ENCODE measurements around the gene TRPM5. TPM values are rescaled to one million over a fixed set of nuclear protein-coding genes. Genes with fewer than 3 reads are reported as not detected.
A peak's percentile ranks its signal among the peaks of the same experiment; 100 is the strongest.

TRPM5 gene
- total RNA-seq, 1 donor from 2014 or later: 0.34 TPM

- TF ChIP-seq EZH2phosphoT487 (IDR thresholded peaks at IDR 0.05) (no peak), EZH2 (IDR thresholded peaks at IDR 0.05) (peak; percentile 71)
- H3K27ac Mint-ChIP-seq: no peak overlapping the region
- Histone ChIP-seq H3K4me3 (no peak overlapping the region), H3K36me3 (no peaks in the 10 kb centered on the region), H3K4me1 (no peaks in the 10 kb centered on the region), H3K9me3 (ENCODE audit: low read depth) (no peaks in the 10 kb centered on the region), H3K4me2 (no peak overlapping the region), H3K27ac (no peak overlapping the region), H3K27me3 (peaks cover 98% of the 10 kb centered on the region), H3K79me2 (ENCODE audit: low read depth) (no peaks in the 10 kb centered on the region), H3F3A (ENCODE audit: low read depth) (no peaks in the 10 kb centered on the region), H2AFZ (replicated peaks) (no peak overlapping the region), H3K9ac (no peak overlapping the region), H4K20me1 (ENCODE audit: low read depth) (no peaks in the 10 kb centered on the region)
- DNase-seq (ENCODE audit: low spot score): no peak
- no peaks in the 10 kb centered on the region for H3K36me3 Mint-ChIP-seq
- H3K9me3 Mint-ChIP-seq: peaks cover 10% of the 10 kb centered on the region
- peak overlapping the region; percentile 71 for H3K4me3 Mint-ChIP-seq
- H3K27me3 Mint-ChIP-seq (ENCODE audit: insufficient read depth, low read depth): peaks cover 46% of the 10 kb centered on the region
- H3K4me1 Mint-ChIP-seq: no peaks in the 10 kb centered on the region
Measured at GRCh38 chr11:2445746-2446551, 1.6 kb upstream of the TRPM5 start.

GRCh38 chr11:2444821-2445745 is 769 bp upstream of the TRPM5 start, which contains the start of gene KCNQ1:
Gene KCNQ1, plus strand, starts transcription at chr11:2445008. Its CDS starts 91 bp downstream, at chr11:2445099.
- Histone ChIP-seq H2AFZ (replicated peaks) (no peak within 1 kb of the TSS), H3K27me3 (peaks cover 98% of the 10 kb centered on the region), H3K4me2 (peak within 1 kb of the TSS; percentile 70), H4K20me1 (ENCODE audit: low read depth) (no peaks in the 10 kb centered on the region), H3K4me3 (peak within 1 kb of the TSS; percentile 43), H3K9me3 (ENCODE audit: low read depth) (no peaks in the 10 kb centered on the region), H3K9ac (no peak within 1 kb of the TSS), H3F3A (ENCODE audit: low read depth) (no peaks in the 10 kb centered on the region), H3K27ac (no peak within 1 kb of the TSS), H3K79me2 (ENCODE audit: low read depth) (no peaks in the 10 kb centered on the region), H3K4me1 (no peaks in the 10 kb centered on the region), H3K36me3 (no peaks in the 10 kb centered on the region)
- Mint-ChIP-seq H3K9me3 (peaks cover 10% of the 10 kb centered on the region), H3K4me1 (no peaks in the 10 kb centered on the region), H3K27me3 (ENCODE audit: insufficient read depth, low read depth) (peaks cover 47% of the 10 kb centered on the region), H3K36me3 (no peaks in the 10 kb centered on the region), H3K27ac (no peak within 1 kb of the TSS), H3K4me3 (peak within 1 kb of the TSS; percentile 71)
- DNase-seq (ENCODE audit: low spot score): peak; percentile 89
- TF ChIP-seq CTCF (IDR thresholded peaks at IDR 0.05) (no peak), EZH2phosphoT487 (IDR thresholded peaks at IDR 0.05) (peak; percentile 90), EZH2 (IDR thresholded peaks at IDR 0.05) (peak; percentile 92)

- no peaks in the 10 kb centered on the region for H3F3A ChIP-seq (ENCODE audit: low read depth)
- no peaks in the 10 kb centered on the region for H3K9me3 ChIP-seq (ENCODE audit: low read depth)
- H3K4me3 ChIP-seq: no peak overlapping the region
- TF ChIP-seq EZH2phosphoT487 (IDR thresholded peaks at IDR 0.05): no peak
- H3K36me3 ChIP-seq: no peaks in the 10 kb centered on the region
- H3K9ac ChIP-seq: no peak overlapping the region
- no peak overlapping the region for H3K27ac Mint-ChIP-seq
- no peaks in the 10 kb centered on the region for H3K79me2 ChIP-seq (ENCODE audit: low read depth)
- peaks cover 49% of the 10 kb centered on the region for H3K27me3 Mint-ChIP-seq (ENCODE audit: insufficient read depth, low read depth)
- no peaks in the 10 kb centered on the region for H3K36me3 Mint-ChIP-seq
- peaks cover 10% of the 10 kb centered on the region for H3K9me3 Mint-ChIP-seq
- no peak overlapping the region for H3K4me2 ChIP-seq
- peak overlapping the region; percentile 57 for H3K4me3 Mint-ChIP-seq
- peaks cover 98% of the 10 kb centered on the region for H3K27me3 ChIP-seq
- no peaks in the 10 kb centered on the region for H3K4me1 Mint-ChIP-seq
- H3K27ac ChIP-seq: no peak overlapping the region
- H3K4me1 ChIP-seq: no peaks in the 10 kb centered on the region
- no peak for DNase-seq (ENCODE audit: low spot score)
- no peak overlapping the region for H2AFZ ChIP-seq (replicated peaks)
- H4K20me1 ChIP-seq (ENCODE audit: low read depth): no peaks in the 10 kb centered on the region
Measured at GRCh38 chr11:2443406-2443805, 908 bp downstream of the TRPM5 start.

GRCh38 chr11:2442589-2442988 is 1.7 kb downstream of the TRPM5 start:
- no peak overlapping the region for H3K27ac Mint-ChIP-seq
- H2AFZ ChIP-seq (replicated peaks): no peak overlapping the region
- H3K4me2 ChIP-seq: no peak overlapping the region
- H3K9me3 ChIP-seq (ENCODE audit: low read depth): no peaks in the 10 kb centered on the region
- TF ChIP-seq EZH2phosphoT487 (IDR thresholded peaks at IDR 0.05) (no peak), CTCF (IDR thresholded peaks at IDR 0.05) (no peak), EZH2 (IDR thresholded peaks at IDR 0.05) (no peak)
- no peaks in the 10 kb centered on the region for H3K79me2 ChIP-seq (ENCODE audit: low read depth)
- H3K9me3 Mint-ChIP-seq: peaks cover 10% of the 10 kb centered on the region
- H3K4me3 Mint-ChIP-seq: no peak overlapping the region
- H3F3A ChIP-seq (ENCODE audit: low read depth): no peaks in the 10 kb centered on the region
- no peaks in the 10 kb centered on the region for H4K20me1 ChIP-seq (ENCODE audit: low read depth)
- no peak overlapping the region for H3K27ac ChIP-seq
- peaks cover 51% of the 10 kb centered on the region for H3K27me3 Mint-ChIP-seq (ENCODE audit: insufficient read depth, low read depth)
- no peaks in the 10 kb centered on the region for H3K36me3 ChIP-seq
- H3K27me3 ChIP-seq: peaks cover 98% of the 10 kb centered on the region
- DNase-seq (ENCODE audit: low spot score): no peak
- no peak overlapping the region for H3K4me3 ChIP-seq
- H3K36me3 Mint-ChIP-seq: no peaks in the 10 kb centered on the region
- no peaks in the 10 kb centered on the region for H3K4me1 ChIP-seq
- no peak overlapping the region for H3K9ac ChIP-seq
- no peaks in the 10 kb centered on the region for H3K4me1 Mint-ChIP-seq

All from neural progenitor cell (in vitro differentiated cells).